Stimulated activated naive CD4-positive, alpha-beta T cell treated with Interleukin-2 at 50 U/mL for 16 hours (primary cell): ENCODE results near the gene C22orf15.

ENCODE experiments used
- DNase-seq: peaks from one replicate; lab custom pipeline; 2025; lab: John Stamatoyannopoulos, UW

Gene C22orf15

DNA sequence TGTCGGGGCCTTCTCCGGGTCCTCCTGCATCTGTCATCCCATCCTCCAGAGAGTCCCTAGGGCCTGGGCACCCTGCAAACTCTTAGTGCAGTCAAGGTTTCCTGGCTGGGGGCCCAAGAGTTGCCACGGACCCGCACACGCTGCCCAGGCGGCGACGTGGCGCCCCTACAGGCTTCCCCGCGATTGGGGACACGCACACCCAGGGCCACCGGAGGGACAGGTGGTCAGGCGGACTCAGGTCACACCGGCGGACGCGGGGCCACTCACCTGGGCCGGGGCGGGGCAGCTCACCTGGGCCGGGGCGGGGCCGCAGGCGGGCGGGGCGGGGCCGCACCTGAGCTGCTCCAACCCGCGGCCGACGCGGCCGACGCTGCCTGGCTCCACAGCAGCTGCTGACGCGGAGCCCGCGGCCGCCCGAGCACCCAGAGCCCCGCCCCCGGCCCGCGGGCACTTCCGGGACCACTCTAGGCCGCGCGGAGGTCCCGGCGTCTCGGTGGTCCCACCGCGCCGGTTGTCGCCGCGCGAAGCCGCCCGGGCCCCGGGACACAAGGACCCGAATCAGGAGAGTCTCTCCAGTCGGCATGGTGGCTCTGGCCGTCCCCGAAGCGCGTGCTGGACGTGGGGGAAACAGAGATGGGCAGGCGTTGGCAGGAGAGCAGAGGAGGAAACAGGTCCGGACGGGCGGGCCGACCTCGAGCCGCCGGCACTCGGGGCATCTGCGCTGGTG lies 11.9 kb upstream of the C22orf15 start, which contains the start of gene ZNF70:
ZNF70 (minus strand) TSS at position 399 of the 727 bp plus-strand sequence. CDS start 5,972 bp downstream, outside the sequence.
- peak; percentile 74 for DNase-seq

DNA sequence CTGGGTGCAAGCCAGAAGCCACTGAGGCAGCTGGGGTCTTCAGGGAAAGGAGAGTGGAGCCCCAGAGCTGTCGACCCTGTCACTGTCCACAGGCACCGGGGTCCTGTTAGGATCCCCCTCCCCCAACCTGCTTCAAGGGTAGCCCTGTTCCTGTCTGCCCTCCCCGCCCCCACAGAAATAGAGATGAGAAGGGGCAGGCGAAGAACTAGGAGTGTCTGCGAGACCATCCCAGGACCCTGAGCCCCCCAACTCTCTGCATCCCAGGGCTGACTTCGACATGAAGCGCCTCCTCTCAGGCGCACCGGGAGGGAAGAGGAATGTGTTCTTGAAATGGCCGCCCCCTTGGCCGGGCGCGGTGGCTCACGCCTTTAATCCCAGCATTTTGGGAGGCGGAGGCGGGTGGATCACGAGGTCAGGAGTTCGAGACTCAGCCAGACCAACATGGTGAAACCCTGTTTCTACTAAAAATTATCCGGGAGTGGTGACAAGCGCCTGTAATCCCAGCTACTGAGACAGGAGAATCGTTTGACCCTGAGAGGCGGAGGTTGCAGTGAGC lies 11.3 kb upstream of the C22orf15 start:
- DNase-seq = no peak

DNA sequence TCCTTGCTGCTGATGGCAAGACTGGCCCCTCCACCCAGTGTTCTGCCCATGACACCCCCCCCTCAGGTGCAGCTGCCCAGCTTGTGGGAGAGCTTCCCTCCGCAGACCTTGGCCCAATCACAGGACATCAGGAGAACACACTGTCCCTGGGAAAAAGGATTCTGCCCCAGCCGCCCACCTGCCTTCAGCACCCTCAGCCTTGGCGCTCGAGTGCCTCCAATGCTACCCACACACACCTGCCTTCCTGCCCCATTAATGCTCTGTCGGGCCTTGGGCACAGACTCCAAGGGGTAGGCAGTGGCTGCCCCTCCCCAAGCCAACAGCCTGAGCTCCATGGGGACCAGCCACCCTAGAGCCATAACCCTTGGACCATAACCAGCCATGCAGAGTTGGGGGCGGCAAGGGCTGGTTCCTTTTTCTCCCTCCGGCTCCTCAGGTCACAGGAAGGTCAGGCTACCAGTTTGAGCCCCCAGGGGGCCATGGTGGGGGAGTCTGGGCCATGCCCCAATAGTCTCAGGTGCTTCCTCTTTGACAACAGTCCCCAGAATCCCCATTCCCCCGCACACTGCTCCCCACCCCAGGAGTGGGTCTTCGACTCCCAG lies 10.6 kb upstream of the C22orf15 start:
- no peak for DNase-seq

DNA sequence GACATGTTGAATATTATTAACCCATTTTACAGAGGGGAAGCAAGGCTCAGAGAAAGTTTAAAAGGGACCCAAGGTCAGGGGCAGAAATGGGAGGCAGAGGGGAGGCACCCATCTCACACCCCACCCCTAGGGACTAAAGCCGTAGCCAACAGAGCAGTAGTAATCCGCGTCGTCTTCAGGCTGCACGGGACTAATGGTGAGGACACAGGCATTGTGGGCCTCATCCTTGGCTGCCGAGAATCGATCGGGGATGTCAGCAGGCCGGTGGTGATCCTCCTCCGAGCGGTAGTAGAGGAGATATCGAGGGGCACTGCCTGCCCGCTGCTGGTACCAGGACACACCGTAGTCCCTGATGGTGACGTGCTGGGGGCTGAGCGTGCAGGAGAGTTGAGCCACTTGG lies 10.0 kb upstream of the C22orf15 start:
- DNase-seq = no peak

DNA sequence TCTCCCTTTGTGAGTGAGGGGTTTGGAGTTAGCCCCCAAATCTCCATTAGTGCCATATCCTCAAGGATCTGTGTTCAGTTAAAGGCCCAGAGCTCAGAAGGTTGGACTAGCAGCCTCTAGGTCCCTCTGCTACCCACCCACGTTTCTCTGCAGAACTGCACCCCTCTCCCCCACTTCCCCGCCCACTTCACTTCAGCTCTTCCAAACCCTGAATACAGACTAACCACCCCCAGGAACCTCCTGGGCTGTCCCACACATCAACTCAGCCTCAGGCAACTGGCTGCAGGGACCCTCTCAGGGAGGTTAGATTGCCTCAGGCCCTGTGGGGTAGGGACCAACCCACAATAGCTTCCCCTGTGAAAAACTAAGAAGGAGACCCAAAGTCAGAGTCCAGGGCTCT lies 9.4 kb upstream of the C22orf15 start:
- DNase-seq = no peak

DNA sequence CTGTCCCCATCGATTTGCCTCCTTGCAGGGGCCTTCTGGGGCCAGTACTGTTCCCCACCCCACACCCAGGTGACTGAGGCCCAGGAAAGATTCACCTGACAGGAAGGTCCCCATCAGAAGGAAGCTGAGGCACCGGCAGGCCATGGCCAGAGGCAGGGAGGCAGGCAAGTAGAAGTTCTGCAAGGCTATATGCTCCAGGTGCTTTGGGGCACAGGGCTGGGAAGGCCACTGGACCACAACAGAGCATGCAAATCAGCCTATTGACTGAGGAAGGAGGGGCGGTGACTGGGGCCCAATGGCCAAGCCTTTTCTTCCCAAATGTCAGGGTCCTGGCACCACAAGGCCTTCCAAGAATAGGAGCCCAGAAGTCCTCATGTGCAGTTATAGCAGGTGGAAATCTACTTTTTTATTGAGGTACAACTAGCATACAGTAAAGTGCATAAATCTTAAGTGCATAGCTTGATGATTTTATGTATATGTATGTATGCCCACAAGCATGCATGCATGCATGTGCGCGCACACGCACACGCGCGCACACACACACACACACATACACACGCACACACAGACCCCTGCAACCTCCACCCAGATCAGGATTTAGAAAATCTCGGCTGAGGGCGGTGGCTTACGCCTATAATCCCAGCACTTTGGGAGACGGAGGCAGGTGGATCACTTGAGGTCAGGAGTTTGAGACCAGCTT lies 8.4 kb upstream of the C22orf15 start, which contains the start of gene VPREB3:
VPREB3 (minus strand) TSS at position 206 of the 700 bp plus-strand sequence; CDS start at position 144, 62 bp downstream.
- no peak for DNase-seq

DNA sequence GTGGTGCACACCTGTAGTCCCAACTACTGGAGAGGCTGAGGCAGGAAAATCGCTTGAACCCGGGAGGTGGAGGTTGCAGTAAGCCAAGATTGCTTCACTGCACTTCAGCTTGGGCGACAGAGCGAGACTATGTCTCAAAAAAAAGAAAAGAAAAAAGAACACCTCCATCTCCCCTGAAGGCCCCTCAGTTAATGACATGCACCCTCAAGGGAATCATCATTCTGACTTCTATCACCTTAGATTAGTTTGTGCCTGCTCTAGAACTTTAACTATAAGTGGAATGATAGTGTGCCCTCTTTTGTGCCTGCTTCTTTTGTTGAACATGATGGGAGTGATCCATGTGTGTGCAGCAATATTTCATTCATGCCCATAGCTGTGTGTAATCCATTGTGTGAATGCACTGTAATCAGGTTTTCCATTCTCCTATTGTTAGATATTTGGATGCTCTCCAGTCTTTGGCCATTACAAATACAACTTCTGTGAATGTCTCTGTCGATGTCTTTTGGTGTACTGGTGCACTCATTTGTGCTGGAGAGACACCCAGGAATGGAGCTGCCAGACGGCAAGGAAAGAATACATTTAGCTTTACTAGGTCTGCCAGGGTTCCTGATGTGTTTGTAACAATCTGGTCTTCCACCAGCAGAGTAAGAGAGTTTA lies 7.7 kb upstream of the C22orf15 start:
- no peak for DNase-seq

DNA sequence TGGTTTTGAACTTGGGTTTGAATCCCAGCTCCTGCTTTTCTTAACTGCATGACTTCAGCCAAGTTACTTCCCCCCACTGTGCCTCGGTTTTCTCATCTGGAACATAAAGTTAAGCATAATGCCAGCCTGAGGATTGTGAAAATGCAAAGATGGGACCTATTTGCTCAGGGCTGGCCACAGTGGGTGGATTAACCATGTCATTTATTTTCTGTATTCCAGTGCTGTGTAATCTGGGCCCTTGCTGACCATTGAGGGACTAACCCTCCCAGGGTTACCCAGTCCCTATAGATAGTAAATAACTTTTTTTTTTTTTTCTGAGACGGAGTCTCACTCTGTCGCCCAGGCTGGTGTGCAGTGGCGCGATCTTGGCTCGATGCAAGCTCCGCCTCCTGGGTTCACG lies 7.1 kb upstream of the C22orf15 start:
- no peak for DNase-seq

DNA sequence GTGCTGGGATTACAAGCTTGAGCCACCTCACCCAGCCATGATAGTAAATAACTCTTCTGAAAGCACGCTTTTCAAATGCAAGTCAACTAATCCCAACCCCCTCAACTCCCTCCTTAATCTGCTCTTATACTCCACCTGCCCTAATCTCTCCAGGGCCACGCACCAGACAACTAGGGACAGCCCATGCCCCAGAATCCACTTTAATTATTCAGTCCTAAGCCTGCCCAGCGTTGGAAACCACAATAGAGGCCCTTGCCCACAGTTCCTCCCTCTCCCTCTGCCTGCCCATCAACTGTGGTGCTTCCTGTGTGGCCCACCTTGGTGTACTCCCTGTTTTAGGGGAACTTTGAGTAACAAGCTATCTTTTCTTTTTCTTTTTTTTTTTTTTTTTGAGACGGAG lies 5.9 kb upstream of the C22orf15 start:
- no peak for DNase-seq

DNA sequence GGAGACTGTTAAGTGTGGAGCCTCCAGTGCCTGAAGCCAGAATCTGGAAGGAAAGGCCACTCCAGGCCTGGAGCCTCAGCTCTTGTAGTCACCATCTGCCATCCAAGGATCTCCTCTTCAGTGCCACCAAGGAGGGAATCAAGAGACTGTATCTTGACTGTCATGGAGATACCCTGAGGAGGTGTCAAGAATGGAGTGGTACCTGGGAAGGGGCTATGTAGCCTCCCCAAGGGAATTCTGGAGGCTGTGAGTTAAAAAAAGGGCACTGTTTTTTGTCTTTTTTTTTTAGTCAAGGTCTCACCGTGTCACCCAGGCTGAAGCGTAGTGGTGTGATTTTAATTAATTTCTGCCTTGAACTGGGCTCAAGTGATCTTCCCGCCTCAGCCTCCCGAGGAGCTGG lies 3.2 kb upstream of the C22orf15 start:
- no peak for DNase-seq

DNA sequence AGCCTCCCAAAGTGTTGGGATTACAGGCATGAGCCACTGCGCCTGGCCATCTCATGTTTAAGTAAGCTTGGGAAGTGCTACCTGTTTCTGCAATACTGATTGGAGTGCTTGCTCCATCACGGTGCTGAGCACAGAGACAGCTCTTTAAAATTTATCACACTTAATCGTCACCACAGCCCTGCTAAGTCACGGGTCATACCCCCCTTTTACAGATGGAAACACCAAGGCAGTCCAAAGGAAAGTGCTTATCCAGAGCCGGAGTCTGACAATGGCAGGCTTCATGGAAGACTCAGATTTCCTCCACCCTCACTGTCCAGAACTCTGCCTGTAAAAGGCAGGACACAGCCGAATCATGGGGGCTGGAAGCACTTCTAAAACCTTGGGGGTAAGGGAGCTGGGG lies 2.7 kb upstream of the C22orf15 start:
- DNase-seq = no peak

DNA sequence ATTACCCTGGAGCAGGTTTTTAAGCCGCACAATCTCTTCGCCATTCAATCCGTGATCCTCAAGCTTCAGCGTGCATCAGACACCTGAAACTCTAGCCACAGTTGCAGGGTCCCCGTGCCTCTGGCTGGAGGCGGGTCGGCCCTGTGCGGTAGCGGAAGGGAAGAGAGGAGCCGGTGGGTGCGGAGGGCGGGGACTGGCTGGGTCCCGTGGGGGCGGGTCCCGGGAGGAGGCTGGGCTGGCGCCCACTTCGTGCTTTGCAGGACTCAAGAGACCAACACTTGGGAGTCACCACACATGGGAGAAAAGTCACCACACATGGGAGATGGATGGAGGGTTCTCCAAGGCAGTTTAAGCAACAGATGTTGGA lies 772 bp downstream of the C22orf15 start:
- DNase-seq = peak; percentile 27

DNA sequence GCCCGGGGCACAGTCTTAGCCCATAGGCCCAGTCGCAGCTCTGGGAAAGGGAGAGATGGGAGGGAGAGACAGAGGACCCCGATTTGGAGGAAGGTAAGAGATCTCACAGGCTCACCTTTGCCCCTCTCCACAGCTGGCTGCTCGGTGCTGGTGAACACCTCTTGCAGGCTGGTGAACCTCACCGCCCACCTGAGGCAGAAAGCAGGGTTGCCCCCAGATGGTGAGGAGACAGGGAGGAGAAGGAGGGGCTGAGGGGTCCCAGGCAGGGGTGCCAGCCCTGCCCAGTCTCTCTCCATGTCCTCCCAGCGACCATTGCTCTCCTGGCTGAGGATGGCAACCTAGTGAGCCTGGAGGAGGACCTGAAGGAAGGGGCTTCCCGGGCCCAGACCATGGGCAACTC lies 1.2 kb downstream of the C22orf15 start:
- DNase-seq = no peak

DNA sequence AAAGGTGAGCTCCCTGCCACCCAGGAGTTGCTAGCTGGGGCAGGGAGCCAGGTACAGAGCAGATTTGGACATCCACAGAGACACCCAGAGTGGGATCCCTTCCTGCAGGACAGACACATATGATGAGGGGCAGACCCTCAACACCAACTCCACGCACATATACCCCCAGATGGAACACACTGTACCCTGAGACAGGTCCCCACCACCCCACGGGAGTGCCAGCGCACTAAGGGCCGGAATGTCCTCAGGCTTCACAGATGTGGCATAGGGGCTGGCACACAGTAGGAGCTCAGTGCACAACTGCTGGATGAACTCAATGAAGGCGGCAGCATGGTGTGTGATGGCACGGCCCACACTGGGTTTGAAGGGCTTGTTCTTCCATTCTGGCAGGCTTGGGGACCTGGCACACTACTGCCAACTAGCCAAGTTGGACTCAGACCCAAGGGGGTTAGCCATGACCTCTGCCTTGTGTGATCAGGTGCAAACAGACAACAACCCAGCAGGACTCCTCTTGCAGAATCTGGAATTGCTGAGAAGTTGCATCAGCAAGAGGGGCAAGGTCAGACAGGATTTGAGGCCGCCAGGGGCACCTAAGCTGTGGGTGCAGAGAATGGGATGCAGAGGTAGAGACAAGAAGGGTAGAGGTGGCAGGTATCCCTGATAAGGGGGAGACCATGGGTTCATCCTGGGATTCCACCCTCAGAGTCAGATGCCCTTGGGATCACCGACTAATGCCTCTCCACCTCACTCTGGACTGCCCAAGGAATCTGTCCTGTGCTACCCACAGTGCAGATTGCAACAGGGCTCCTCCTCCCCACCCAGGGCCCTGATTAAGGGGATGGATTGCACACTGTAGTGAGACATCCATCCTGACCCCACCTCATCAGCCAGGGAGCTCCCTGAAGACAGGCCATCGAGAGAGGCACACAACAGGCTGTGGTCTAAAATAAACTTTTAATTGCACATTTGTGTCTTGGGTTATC lies 2.4 kb downstream of the C22orf15 start:
- no peak for DNase-seq

DNA sequence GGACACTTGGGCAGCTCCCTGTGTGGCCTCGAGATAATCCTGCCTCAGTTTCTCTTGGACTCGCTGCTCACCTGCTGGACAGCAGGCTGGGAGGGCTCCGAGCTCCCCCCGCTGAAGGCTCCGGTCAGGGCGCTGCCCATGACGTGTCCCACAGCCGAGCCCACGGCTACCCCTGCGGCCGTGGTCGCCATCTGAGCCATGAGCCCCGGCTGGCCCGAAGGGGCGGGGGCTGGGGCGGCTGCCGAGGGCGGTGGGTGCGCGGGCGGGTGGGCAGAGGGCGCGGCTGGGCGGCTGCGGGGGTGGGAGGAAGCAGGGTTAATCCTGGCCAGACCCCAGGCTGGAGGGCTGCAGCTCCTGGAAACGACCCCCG lies 4.5 kb downstream of the C22orf15 start:
- DNase-seq = no peak

DNA sequence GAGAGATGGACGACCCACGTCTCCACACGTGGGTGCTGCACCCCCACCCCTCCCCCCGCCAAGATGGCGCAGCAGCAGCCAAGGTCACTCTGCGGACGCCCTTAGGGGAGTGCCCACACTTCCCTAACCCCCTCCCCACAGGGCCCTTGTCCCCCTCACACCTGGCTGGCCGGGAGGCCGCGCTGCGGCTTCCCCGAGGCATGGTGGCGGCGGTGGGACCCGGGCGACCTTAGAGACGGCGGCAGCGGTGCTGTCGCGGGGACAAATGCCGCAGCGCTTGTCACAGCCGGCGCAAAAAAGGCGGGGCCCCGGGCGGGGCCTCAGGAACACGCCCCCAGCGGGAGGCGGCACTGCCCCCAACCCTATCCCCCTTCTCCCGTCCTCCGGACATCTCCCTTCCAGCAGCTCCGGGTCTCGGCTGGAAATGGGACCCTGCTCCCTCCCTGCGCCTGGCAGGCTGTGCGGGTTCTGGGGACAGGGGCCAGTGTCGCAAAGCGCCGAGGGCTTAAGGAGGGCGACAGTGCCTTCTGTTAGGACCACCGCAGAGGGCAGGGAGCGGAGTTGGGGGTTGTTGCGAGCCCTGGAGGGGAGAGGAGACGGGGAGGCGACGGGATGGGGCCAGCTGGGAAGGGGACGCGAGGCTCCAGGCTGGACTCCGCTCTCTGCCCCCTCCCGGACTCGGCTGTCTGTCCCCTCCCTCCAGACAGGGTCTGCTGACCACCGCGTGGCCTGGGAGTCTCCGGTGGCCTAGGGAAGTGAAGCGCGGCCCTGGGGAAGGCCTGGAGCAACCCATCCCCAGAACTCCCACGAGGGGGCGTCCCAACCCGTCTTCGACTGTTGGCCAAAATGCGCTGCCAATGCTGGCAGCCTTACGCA lies 5.1 kb downstream of the C22orf15 start, which contains the start of gene CHCHD10:
CHCHD10 (minus strand) TSS at position 300 of the 876 bp plus-strand sequence; CDS start at position 202, 98 bp downstream.
- DNase-seq = peak; percentile 67

DNA sequence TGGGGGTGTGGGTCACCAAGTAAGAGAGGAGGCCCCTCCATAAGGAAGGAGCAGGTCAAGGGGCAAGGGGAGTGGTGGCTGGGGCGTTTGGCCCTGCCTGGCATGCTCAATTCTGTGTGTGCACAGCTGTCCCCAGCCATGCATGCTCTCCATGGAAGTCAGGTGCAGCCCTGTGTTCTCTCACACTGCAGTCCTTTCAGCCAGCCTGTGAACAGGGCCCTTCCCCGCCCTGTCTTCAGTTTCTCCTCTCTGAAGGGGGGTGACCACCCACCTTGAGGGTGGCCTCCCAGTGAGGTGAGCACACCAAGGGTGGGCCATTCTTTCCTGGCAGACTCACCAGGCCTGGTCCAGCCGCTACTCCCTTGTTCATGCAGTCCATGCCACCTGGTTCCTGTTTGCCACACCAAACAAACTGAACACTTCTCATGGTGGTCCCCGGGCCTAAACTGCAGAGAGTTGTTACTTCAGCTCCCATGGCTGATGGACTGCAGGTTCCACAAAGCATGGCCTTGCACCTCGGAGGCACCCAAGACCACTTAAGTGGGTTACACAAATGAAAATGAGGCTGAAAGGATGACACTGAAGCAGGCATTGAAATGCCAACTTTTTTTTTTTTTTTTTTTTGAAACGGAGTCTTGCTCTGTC lies 6.7 kb downstream of the C22orf15 start:
- no peak for DNase-seq

DNA sequence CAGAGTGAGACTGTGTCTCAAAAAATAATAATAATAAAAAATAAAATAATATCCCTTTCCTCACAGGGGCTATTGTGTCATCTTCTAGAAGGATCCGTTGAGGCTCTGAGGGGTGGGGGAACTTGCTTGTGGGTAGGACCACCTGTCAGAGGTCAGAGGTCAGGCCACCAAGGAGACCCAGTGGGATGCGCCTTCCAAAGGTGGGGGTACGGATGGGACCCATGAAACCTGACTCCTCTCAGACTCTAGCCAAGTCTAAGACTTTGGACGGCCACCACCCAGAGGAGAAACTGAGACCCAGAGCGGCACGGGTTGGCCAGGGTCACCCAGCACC lies 9.5 kb downstream of the C22orf15 start:
- DNase-seq = no peak

DNA sequence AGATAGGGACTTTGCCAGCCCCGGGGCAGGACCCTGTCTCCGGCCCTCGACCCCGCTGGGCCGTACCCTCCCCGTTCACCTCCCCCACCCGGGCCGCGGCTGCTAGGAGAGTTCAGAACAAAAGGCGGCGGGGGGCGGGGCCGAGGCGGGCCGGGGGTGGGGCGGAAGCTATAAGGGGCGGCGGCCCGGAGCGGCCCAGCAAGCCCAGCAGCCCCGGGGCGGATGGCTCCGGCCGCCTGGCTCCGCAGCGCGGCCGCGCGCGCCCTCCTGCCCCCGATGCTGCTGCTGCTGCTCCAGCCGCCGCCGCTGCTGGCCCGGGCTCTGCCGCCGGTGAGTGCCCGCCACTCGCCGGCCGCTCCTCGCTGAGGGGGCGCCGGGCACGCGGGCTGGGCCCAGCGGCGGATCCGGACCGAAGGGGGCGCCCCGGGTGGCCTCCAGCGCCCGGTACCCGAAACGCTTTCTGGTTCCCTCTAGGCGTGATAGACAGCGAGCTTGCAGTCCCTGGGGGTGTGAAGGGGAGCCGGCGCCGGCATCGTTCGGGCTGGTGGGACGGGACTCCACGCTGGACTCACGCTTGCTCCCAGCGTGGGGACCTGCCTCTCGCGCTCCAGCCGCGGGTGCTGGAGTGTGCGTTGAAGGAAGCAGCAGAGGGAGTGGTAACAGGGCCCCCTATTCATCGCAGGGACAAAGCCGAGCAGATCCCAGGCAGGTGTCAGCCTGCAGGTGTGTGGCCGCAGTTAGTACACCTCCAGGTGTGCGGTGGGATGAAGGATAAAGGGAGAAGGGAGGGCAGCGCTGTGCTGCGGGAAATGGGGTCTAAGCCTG lies 10.1 kb downstream of the C22orf15 start, which contains the start of gene MMP11:
MMP11 (plus strand) TSS at position 201 of the 825 bp plus-strand sequence; CDS start at position 223, 22 bp downstream.
- peak; percentile 62 for DNase-seq
